ENCODE measurements around the gene WNT16. TPM values are rescaled to one million over a fixed set of nuclear protein-coding genes. Genes with fewer than 3 reads are reported as not detected.
"Not testable (repeated sequence)": the region's sequence is repeated elsewhere in the genome, so short reads cannot be mapped to it uniquely, and the experiment has no call there.

Gene WNT16, protein sequence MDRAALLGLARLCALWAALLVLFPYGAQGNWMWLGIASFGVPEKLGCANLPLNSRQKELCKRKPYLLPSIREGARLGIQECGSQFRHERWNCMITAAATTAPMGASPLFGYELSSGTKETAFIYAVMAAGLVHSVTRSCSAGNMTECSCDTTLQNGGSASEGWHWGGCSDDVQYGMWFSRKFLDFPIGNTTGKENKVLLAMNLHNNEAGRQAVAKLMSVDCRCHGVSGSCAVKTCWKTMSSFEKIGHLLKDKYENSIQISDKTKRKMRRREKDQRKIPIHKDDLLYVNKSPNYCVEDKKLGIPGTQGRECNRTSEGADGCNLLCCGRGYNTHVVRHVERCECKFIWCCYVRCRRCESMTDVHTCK
- not detected for polyA plus RNA-seq

DNA sequence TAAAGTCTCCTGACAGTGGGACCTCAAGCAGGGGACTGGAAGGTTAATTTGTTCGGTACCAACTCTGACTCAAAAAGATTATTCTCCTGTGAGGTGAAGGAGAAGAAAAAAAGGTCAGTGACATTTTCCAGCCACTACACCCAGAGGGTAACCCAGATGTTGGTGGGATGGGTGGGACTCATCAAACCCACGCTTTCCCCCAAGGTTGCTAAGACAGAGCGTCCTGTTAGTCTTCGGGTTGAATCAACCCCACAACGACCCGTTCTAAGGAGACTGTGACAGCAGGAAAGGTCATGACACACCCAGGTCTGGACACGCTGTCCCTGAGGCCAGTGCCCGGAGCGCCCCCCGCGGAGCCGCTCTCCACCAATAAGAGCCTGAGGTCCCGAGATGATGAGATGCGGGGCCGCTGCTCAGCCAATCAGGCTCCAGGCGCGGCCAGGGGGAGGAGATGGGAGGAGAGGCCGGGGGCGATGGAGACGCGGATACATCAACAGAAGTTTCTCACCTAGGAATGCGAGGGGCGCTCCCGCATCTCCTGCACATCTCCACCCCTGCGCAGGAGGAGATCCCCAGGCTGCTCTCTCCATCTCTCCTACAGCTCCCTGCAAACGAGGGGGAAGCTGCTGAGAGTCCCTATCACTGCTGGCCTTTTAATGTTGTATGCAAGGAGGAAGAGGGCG is at the start of gene WNT16:
Gene WNT16, plus strand, starts transcription at position 493 of the 683 bp plus-strand sequence. CDS start 293 bp downstream, outside the sequence.
- WGBS, 3 donors, result 18 to 26% (median 21%) methylated on average over 26 to 27 of the region's 27 CpGs
- H3K27ac ChIP-seq (ENCODE audit: low read depth, low read length), result no peak within 1 kb of the TSS

DNA sequence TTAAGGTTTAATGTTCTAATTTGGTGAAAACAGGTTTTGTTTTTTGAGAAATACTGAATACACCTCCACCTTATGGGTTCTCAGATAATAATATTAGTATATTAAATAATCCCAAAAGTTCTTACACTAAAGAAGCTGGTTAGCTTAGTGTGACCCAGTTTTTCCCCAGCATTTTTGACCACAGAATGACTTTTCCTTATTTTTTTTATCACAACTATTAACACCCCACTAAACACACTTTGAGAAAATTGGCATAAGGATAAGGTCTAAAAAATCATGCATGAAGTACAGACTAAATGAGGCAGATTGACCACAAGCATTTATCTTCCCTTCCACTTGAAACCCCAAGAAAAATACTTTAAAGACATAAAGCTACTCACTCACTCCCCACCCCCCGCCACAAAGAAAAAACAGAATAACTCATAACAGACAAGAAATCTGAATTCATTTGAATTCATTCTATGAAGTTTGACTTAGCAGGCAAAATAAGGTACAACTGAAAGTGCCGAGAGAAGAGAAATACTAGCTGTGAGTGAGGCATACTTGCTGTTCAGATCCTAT is 49.7 kb upstream of the WNT16 start:
- 79 to 90% (median 84%) methylated on average over 2 of the region's 2 CpGs for WGBS, 3 donors
- H3K27ac ChIP-seq (ENCODE audit: low read depth, low read length), result no peak overlapping the region

DNA sequence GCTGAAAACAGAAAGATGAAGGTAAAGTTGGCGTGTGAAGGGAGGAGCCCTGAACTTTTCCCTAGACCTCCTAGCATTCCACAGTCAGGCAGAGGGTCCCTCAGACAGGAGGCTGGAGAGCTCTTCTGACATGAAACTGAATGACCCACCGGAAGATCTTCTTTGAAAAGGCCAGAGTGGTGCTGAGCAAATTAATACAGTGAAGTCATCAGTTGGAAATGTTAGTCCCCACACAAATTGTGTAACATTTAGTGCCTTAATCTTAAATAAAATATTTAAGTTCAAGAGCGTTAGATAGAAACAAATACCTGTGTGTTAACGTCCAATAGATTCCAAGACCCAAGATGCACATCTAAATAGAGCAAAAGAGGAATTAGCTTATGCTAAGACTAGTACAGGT is 49.0 kb upstream of the WNT16 start:
- 82 to 90% (median 85%) methylated on average over 4 of the region's 4 CpGs for WGBS, 3 donors
- no peak overlapping the region for H3K27ac ChIP-seq (ENCODE audit: low read depth, low read length)

GRCh38 chr7:121280656-121281055 is 48.1 kb upstream of the WNT16 start:
- WGBS, 3 donors, result 75 to 91% (median 86%) methylated on average over 1 of the region's 1 CpG

DNA sequence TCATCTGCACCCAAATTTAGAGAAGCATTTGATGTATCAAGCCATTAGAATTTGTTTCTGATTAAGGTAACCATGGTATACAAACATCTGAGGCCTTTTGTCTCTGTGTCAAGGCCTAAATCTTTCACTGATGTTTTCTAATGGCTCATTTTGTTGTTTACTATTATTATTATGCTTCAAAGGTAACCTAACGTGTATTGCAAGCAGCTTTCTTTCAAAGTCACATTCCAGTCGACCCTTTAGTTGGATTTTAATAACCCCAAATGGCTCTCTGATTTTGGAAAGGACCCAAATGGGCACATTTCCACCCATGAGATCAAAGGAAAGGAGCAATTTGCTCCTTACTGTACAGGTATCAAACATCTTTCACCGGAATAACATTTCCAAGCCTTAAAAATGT is 46.7 kb upstream of the WNT16 start:
- 61 to 78% (median 70%) methylated on average over 3 of the region's 3 CpGs for WGBS, 3 donors
- H3K27ac ChIP-seq (ENCODE audit: low read depth, low read length), result no peak overlapping the region

More at GRCh38 chr7:121280656-121281055, 48.1 kb upstream of the WNT16 start:
- no peak overlapping the region for H3K27ac ChIP-seq (ENCODE audit: low read depth, low read length)

- H3K27ac ChIP-seq (ENCODE audit: low read depth, low read length), result no peak overlapping the region
- WGBS, 3 donors, result 90 to 96% (median 95%) methylated on average over 1 of the region's 1 CpG
Measured at GRCh38 chr7:121285066-121285667, 43.6 kb upstream of the WNT16 start.

DNA sequence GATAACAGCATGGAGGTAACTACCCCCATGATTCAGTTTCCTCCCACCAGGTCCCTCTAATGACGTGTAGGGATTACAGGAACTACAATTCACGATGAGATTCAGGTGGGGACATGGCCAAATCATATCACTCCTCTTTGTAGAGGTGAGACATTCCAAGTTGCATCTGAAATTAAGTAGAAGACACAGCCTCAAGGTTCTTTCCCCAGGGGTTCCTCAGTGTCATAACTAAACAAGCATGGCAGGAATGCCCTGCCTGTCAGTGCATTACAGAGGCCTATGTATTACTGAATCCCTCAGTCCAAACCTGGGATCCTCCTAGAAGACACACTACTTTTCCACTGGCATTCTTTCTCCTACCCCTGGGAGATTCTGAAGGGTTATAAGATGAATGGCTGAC is 42.6 kb upstream of the WNT16 start:
- WGBS, 3 donors, result 84 to 89% (median 87%) methylated on average over 2 of the region's 2 CpGs
- no peak overlapping the region for H3K27ac ChIP-seq (ENCODE audit: low read depth, low read length)

- 70 to 77% (median 74%) methylated on average over 6 of the region's 6 CpGs for WGBS, 3 donors
- no peak overlapping the region for H3K27ac ChIP-seq (ENCODE audit: low read depth, low read length)
Measured at GRCh38 chr7:121286742-121287734, 41.8 kb upstream of the WNT16 start.

- H3K27ac ChIP-seq (ENCODE audit: low read depth, low read length), result no peak overlapping the region
Measured at GRCh38 chr7:121288894-121289293, 39.9 kb upstream of the WNT16 start.

DNA sequence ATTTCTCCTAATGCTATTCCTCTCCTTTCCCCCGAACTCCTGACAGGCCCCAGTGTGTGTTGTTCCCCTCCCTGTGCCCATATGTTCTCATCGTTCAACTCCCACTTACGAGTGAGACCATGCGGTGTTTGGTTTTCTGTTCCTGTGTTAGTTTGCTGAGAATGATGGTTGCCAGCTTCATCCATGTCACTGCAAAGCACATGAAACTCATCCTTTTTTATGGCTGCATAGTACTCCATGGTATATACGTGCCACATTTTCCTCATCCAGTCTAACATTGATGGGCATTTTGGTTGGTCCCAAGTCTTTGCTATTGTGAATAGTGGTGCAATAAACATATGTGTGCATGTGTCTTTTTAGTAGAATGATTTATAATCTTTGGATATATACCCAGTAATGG is 38.9 kb upstream of the WNT16 start:
- WGBS, 3 donors, result 90 to 95% (median 94%) methylated on average over 5 of the region's 5 CpGs

DNA sequence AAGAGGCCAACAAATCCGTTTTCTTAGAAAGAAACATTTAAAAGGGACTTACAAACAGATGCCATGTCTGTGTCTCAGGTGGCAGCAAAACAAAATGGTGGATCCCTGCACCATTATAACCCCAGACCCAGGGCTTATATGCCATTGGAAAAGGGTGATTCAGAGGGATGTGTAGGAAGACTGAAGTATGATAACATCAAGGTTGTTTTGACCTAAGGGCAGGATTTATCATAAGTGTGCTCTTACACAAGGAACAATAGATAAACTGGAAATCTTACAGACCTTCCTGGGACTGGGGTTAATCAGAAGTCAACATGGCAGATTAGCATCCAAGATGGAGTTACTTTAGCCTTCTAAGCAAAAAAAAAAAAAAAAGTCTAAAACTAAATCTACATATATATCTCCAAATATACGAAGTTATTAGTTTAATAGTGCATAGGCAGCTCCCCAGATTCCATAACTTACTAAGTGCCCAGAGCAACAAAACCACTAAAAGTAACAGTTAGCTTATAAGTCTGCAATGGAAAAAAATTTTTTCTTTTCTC is 34.3 kb upstream of the WNT16 start:
- WGBS, 3 donors, result 85 to 86% (median 86%) methylated on average over 2 of the region's 2 CpGs
- H3K27ac ChIP-seq (ENCODE audit: low read depth, low read length), result no peak overlapping the region

More for the DNA sequence above, 38.9 kb upstream of the WNT16 start:
- not testable (repeated sequence) for H3K27ac ChIP-seq (ENCODE audit: low read depth, low read length)

DNA sequence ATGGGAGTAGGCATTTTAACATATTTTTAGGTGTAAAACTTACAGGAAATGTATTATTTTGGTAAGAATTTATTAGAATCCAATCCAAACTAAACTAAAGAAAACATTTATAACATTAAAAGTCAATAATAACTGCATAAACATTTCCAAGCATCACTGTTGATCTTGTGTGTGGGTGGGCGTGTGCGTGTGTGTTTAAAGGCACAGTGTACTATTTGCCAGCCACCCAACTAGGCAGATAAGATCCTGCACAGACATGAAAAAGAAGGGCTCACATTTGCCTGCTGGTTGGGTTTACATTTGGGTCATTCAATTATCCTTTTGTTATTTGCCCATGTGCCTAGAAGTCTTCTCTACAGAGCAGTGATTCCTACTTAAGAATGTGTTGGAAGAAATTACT is 31.0 kb upstream of the WNT16 start:
- WGBS, 3 donors, result 30 to 96% (median 76%) methylated on average over 2 of the region's 2 CpGs
- no peak overlapping the region for H3K27ac ChIP-seq (ENCODE audit: low read depth, low read length)

DNA sequence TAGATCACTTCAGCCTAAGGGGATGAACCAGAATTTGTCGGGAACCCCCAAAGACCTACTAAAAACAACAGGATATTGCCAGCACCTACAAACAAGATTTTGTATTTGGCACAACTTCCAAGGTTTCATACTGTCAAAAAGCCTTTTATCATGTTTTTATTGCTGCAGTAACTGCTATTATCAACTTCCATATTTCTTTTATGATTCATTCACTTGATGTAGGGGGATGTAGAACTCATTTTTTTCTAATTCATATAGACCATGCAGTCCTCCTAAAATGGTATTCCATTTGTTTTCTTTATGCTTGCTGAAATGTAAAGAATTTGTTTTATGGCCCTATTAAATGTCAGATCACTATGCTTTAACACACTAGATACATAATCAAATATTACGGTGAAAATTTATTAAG is 30.0 kb upstream of the WNT16 start:
- 79 to 88% (median 81%) methylated on average over 2 of the region's 2 CpGs for WGBS, 3 donors
- H3K27ac ChIP-seq (ENCODE audit: low read depth, low read length), result no peak overlapping the region

- no peak overlapping the region for H3K27ac ChIP-seq (ENCODE audit: low read depth, low read length)
- 83 to 90% (median 88%) methylated on average over 2 of the region's 2 CpGs for WGBS, 3 donors
Measured at GRCh38 chr7:121300685-121301420, 27.9 kb upstream of the WNT16 start.

GRCh38 chr7:121301446-121302213 is 27.2 kb upstream of the WNT16 start:
- H3K27ac ChIP-seq (ENCODE audit: low read depth, low read length), result no peak overlapping the region
- 75 to 79% (median 76%) methylated on average over 9 of the region's 9 CpGs for WGBS, 3 donors

DNA sequence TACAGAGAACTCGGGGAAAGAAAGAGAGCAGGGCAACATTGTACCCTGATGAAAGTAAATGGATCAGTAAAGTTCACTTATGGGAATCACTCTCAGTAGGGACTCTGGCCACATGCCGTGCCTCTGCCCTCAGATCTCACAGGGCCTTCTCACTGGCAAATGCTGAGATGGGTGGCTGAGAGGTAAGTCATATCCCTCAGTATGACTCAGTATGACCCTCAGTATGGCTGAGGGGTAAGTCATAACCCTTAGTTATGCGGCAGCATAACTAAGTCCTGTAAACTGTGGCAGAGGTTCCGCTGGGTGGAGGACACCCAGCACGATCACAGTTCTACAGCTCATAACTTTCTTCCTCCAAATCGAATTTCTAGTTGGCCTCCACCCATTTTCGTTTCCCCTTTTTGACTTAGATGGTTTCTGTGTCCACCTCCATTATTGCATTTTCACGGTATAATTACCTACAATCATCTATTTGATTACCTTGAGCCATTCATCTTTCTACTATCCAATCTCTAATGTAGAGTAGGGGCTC is 26.5 kb upstream of the WNT16 start:
- H3K27ac ChIP-seq (ENCODE audit: low read depth, low read length), result no peak overlapping the region
- WGBS, 3 donors, result 87 to 93% (median 91%) methylated on average over 8 of the region's 8 CpGs

Measured in adipose tissue (tissue), 3 donors.